Activated T-cell treated with anti-CD3 and anti-CD28 coated beads for 4 hours (primary cell): ENCODE results near the gene SYT3.
"Not testable (repeated sequence)": the region's sequence is repeated elsewhere in the genome, so short reads cannot be mapped to it uniquely, and the experiment has no call there.

Source experiments
- DNase-seq: peaks from one replicate; pipeline ENCODE4 v3.0.0-alpha.2; 2020

SYT3 gene

GRCh38 chr19:50602496-50602895, 37.2 kb downstream of the SYT3 start:
- no peak for DNase-seq

GRCh38 chr19:50602089-50602422, 37.6 kb downstream of the SYT3 start:
- no peak for DNase-seq

- no peak for DNase-seq
Measured at GRCh38 chr19:50601407-50602088, 38.1 kb downstream of the SYT3 start.

- no peak for DNase-seq
Measured at GRCh38 chr19:50599427-50599826, 40.3 kb downstream of the SYT3 start.

- no peak for DNase-seq
Measured at GRCh38 chr19:50590191-50590590, 49.5 kb downstream of the SYT3 start.

- not testable (repeated sequence) for DNase-seq
Measured at GRCh38 chr19:50581795-50582660, 57.7 kb downstream of the SYT3 start.

- no peak for DNase-seq
Measured at GRCh38 chr19:50580970-50581634, 58.6 kb downstream of the SYT3 start.

- no peak for DNase-seq
Measured at GRCh38 chr19:50580240-50580639, 59.4 kb downstream of the SYT3 start.

- not testable (repeated sequence) for DNase-seq
Measured at GRCh38 chr19:50576769-50577168, 62.9 kb downstream of the SYT3 start.

GRCh38 chr19:50573741-50574461, 65.8 kb downstream of the SYT3 start:
- DNase-seq: no peak
